ENCODE measurements around the gene ADORA2A.

ADORA2A gene

DNA sequence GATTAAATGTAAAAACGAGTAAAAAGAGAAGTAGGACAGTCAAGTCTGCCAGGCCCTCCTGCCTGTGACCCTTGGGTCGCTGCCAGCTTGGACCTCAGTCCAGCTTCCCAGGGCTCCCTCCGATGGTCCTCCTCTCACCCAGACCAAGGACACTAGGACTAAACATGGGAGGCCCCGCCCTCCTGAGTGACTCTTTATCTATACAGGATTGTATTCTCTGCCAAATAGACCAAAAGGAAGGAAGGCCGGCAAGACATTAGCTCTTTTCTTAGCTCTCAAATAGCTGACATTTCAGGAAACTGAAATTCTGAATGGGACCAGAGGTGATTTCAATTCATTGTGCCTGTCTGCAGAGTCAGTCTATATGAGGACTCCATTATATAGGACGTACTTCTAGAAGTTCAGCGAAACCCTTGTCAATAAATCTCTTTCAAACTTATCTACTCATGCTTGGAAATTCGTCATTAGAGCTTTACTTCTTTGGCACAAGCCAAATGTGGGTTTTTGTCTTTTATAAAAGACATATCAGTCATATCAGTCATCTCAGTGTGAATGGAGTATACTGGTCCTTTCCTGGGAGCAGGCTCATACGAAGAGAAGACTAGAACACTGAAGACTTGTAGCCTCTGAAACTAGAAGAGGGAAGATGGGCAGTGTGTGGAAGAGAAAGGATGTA lies 28.5 kb downstream of the ADORA2A start:
- H3K9me2 ChIP-seq (replicated peaks; ENCODE audit: insufficient read depth, low read length): no peaks in the 10 kb centered on the region
- H4K20me1 ChIP-seq (ENCODE audit: low read depth, low read length): no peaks in the 10 kb centered on the region
- no peak overlapping the region for H3K27ac ChIP-seq (ENCODE audit: low read depth, low read length)
- no peaks in the 10 kb centered on the region for H3K9me3 ChIP-seq (ENCODE audit: insufficient read depth, low read length)
- H3K4me2 ChIP-seq (ENCODE audit: low read depth, low read length, poor library complexity, severe bottlenecking): no peak overlapping the region
- no peaks in the 10 kb centered on the region for H3F3A ChIP-seq (ENCODE audit: insufficient read depth)
- H3K9ac ChIP-seq (ENCODE audit: low read length): no peak overlapping the region
- H3K4me3 ChIP-seq (ENCODE audit: insufficient read depth, low read length, poor library complexity, severe bottlenecking): no peak overlapping the region
- H3K36me3 ChIP-seq (ENCODE audit: low read length): no peaks in the 10 kb centered on the region
- no peaks in the 10 kb centered on the region for H3K27me3 ChIP-seq (ENCODE audit: low read length)
- no peak for TF ChIP-seq EZH2phosphoT487 (conservative IDR thresholded peaks at IDR 0.05; ENCODE audit: low read length)
- TF ChIP-seq, protein P1, sequence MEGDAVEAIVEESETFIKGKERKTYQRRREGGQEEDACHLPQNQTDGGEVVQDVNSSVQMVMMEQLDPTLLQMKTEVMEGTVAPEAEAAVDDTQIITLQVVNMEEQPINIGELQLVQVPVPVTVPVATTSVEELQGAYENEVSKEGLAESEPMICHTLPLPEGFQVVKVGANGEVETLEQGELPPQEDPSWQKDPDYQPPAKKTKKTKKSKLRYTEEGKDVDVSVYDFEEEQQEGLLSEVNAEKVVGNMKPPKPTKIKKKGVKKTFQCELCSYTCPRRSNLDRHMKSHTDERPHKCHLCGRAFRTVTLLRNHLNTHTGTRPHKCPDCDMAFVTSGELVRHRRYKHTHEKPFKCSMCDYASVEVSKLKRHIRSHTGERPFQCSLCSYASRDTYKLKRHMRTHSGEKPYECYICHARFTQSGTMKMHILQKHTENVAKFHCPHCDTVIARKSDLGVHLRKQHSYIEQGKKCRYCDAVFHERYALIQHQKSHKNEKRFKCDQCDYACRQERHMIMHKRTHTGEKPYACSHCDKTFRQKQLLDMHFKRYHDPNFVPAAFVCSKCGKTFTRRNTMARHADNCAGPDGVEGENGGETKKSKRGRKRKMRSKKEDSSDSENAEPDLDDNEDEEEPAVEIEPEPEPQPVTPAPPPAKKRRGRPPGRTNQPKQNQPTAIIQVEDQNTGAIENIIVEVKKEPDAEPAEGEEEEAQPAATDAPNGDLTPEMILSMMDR (IDR thresholded peaks at IDR 0.05; ENCODE audit: insufficient read depth, low read length, poor library complexity, severe bottlenecking): no peak
- H3K79me2 ChIP-seq (ENCODE audit: insufficient read depth, low read length): no peaks in the 10 kb centered on the region
- H2AFZ ChIP-seq (ENCODE audit: low read depth, low read length, severe bottlenecking): no peak overlapping the region

DNA sequence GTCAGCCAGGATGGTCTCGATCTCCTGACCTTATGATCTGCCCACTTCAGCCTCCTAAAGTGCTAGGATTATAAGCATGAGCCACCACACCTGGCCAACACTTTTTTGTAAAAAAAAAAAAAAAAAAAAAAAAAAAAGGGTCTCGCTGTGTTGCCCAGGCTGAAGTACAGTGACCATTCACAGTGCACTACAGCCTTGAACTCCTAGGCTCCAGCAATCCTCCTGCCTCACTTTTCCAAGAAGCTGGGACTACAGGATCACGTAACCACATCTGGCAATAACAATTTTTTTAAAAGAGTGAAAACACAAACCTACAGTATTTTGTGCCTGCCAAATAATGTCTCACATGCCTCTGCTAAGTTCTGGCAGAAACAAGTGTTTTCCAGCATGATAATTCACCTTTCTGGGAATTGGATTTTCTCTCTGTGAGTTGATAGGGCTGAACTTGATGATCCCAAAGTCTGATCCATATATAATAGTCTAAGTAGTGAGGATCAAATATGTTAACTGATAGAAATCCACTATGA lies 30.6 kb downstream of the ADORA2A start:
- H3K9me3 ChIP-seq (ENCODE audit: insufficient read depth, low read length): no peaks in the 10 kb centered on the region
- no peaks in the 10 kb centered on the region for H3K9me2 ChIP-seq (replicated peaks; ENCODE audit: insufficient read depth, low read length)
- H3K9ac ChIP-seq (ENCODE audit: low read length): no peak overlapping the region
- H3K36me3 ChIP-seq (ENCODE audit: low read length): no peaks in the 10 kb centered on the region
- H3F3A ChIP-seq (ENCODE audit: insufficient read depth): no peaks in the 10 kb centered on the region
- TF ChIP-seq, protein P1 (IDR thresholded peaks at IDR 0.05; ENCODE audit: insufficient read depth, low read length, poor library complexity, severe bottlenecking): no peak
- no peak for TF ChIP-seq EZH2phosphoT487 (conservative IDR thresholded peaks at IDR 0.05; ENCODE audit: low read length)
- H3K27ac ChIP-seq (ENCODE audit: low read depth, low read length): no peak overlapping the region
- H3K4me3 ChIP-seq (ENCODE audit: insufficient read depth, low read length, poor library complexity, severe bottlenecking): no peak overlapping the region
- no peaks in the 10 kb centered on the region for H3K27me3 ChIP-seq (ENCODE audit: low read length)
- no peak overlapping the region for H3K4me2 ChIP-seq (ENCODE audit: low read depth, low read length, poor library complexity, severe bottlenecking)
- H2AFZ ChIP-seq (ENCODE audit: low read depth, low read length, severe bottlenecking): no peak overlapping the region
- H3K79me2 ChIP-seq (ENCODE audit: insufficient read depth, low read length): no peaks in the 10 kb centered on the region
- H4K20me1 ChIP-seq (ENCODE audit: low read depth, low read length): no peaks in the 10 kb centered on the region

DNA sequence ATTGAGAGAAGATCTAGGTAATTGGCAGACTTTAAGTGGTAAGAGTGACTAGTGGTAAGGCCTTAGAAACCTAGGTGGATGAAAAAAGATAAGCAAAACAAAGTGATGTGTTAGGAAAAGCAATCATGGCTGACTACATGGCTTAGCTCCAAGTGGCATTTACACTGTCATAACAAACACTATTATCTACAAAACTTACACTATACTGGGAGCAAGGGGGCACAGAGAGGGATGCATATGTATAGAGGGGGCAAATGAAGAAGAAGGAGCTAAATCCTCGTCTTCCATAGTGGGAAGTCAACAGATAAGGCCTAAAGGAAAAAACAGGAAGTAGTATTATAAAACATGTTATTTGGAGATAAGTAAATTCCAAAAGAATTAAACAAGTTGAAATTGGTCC lies 32.5 kb downstream of the ADORA2A start:
- Histone ChIP-seq H3K9me3 (ENCODE audit: insufficient read depth, low read length) (no peaks in the 10 kb centered on the region), H4K20me1 (ENCODE audit: low read depth, low read length) (no peaks in the 10 kb centered on the region), H3K27ac (ENCODE audit: low read depth, low read length) (no peak overlapping the region), H3K79me2 (ENCODE audit: insufficient read depth, low read length) (no peaks in the 10 kb centered on the region), H3K27me3 (ENCODE audit: low read length) (no peaks in the 10 kb centered on the region), H3K4me3 (ENCODE audit: insufficient read depth, low read length, poor library complexity, severe bottlenecking) (no peak overlapping the region), H3K9me2 (replicated peaks; ENCODE audit: insufficient read depth, low read length) (no peaks in the 10 kb centered on the region), H2AFZ (ENCODE audit: low read depth, low read length, severe bottlenecking) (no peak overlapping the region), H3F3A (ENCODE audit: insufficient read depth) (no peaks in the 10 kb centered on the region), H3K36me3 (ENCODE audit: low read length) (no peaks in the 10 kb centered on the region), H3K9ac (ENCODE audit: low read length) (no peak overlapping the region), H3K4me2 (ENCODE audit: low read depth, low read length, poor library complexity, severe bottlenecking) (no peak overlapping the region)
- TF ChIP-seq, protein P1 (IDR thresholded peaks at IDR 0.05; ENCODE audit: insufficient read depth, low read length, poor library complexity, severe bottlenecking): no peak
- no peak for TF ChIP-seq EZH2phosphoT487 (conservative IDR thresholded peaks at IDR 0.05; ENCODE audit: low read length)
